Stimulated activated CD8-positive, alpha-beta memory T cell treated with anti-CD3 and anti-CD28 coated beads, Interleukin-2, amount 100 ng/mL, for 1 hour (primary cell): ENCODE measurements around the gene DAP3.
"Not testable (repeated sequence)": the region's sequence is repeated elsewhere in the genome, so short reads cannot be mapped to it uniquely, and the experiment has no call there.

ENCODE experiments used
- DNase-seq, 2 donors: peaks; one replicate each; pipeline ENCODE4 v3.0.0-alpha.2; 2020; ENCODE audit warnings: low read depth in 2 of 2

The DAP3 gene

GRCh38 chr1:155687705-155688323 is 1.1 kb upstream of the DAP3 start:
- peak in 1 of 2 donors; percentile 47 for DNase-seq

DNA sequence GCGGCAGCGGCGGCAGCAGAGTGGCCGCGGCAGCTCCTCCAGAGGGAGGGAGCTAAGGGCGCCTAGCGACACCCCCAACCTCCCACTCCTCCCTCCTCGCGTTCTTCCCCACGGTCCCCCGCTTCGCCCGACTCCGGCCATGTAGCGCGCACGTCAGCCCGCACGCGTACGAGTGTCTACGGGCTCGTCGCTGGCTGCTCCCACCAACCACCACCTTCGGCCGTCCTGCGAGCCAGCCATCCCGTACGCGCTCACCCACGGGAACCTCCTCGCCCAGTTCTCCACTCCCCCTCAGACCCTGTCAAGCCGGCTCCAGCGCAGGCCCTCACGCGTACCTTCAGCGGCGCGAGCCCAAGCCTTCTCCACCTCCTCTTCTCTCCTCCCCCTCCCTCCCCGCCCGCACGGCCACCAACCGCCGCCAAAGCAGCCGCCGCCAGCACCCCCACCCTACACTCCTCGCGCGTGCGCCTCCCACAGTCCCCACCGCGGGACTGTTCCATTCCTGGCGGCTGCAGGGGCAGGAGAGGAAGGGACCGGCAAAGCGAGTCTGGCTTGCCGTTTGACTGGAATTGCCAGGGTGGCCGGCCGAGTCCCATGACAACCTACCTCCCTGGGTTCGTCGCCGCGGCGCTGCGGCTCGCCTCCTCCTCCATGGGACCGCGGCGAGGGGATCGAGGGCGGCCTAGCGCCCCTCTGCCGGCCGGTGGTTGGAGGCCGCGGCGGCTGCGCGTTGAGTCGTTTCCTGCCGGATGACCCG is 389 bp upstream of the DAP3 start, which contains the start of gene YY1AP1:
Gene YY1AP1 (minus strand): TSS at position 451 of the 757 bp plus-strand sequence. CDS start 8,338 bp downstream, outside the sequence.
- DNase-seq, result peak; percentile 71 to 85

DNA sequence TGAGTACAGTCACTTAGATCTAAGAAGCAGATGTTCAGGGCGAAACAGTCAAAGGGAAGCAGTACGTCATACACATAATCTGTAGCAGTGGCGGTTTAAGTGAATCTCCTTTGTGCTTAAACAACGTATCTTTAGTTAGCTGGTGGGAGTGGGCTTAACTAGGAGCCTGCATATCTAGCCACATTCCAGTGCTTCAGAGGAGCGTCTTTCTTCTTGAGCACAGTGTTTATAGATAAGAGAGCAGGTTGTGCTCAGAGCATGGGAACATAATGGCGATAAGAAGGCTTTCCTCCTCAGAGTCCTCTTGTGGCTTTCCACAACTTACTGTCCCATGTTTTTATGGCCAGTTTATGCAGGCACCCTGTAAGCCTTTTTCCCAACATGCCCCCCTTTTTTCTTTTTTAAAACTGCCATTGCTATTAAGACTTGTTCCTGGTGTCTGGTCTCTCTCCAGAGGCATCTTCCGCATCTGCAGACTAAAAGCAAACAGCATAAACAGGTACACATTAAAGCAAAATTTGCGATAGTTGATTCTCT is 3.2 kb downstream of the DAP3 start:
- DNase-seq, result no peak

GRCh38 chr1:155694167-155694566 is 5.3 kb downstream of the DAP3 start:
- no peak for DNase-seq

DNA sequence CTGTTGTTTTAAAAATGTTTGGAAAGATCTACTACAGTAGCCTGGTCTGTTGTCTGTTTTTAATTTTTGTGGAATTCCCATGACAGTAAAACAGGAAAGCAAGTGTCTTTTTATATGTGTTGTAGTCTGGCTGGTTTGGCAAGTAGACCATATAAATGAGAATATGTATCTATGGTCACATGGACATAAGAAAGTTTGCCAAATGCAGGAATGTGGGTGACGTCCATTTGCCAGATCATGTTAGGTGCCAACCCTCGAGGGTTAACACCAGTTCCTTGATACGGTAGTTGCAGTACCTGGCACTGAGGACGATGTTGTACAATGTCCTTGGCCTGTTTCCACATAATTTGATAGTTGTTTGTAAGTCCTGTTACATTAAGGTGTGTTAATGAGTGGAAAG is 6.2 kb downstream of the DAP3 start:
- no peak for DNase-seq

DNA sequence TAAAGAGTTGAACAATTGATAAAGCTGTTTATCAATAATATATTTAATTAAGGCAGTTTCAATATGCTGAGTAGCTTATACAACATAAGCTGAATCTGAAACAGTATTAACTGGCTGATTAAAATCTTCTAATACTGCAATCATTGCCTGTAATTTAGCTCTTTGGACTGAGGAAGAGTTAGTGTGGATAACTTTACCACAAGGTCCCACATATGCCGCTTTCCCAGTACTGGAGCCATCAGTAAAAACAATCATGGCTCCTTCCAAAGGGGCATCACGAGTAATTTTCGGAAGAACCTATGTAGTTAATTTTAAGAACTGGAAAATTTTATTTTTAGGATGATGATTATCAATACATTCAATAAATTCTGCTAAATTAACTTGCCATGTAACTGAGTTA is 6.7 kb downstream of the DAP3 start:
- no peak for DNase-seq

- DNase-seq, result no peak
Observed at GRCh38 chr1:155696524-155696923, 7.6 kb downstream of the DAP3 start.

DNA sequence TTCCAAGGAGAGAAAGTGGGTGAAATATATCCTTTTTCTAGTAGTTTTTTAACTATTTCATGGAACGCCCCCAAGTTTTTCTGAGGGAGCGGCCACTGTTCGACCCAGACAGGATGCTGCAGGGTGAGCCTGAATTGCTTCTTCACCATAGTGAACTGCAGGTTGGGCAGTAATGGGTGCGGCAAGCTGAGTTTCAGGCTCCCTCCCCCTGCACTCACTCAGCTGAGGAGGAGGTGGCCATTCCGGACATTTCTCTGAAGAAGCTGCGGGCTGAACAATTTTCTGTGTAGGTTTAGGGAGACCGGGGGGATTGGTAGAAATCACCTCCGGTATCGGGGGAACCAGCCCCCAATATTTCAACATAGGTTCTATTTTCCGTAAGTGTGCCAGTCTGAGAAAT is 8.2 kb downstream of the DAP3 start:
- no peak for DNase-seq

GRCh38 chr1:155697616-155698015 is 8.7 kb downstream of the DAP3 start:
- DNase-seq, result not testable (repeated sequence)

DNA sequence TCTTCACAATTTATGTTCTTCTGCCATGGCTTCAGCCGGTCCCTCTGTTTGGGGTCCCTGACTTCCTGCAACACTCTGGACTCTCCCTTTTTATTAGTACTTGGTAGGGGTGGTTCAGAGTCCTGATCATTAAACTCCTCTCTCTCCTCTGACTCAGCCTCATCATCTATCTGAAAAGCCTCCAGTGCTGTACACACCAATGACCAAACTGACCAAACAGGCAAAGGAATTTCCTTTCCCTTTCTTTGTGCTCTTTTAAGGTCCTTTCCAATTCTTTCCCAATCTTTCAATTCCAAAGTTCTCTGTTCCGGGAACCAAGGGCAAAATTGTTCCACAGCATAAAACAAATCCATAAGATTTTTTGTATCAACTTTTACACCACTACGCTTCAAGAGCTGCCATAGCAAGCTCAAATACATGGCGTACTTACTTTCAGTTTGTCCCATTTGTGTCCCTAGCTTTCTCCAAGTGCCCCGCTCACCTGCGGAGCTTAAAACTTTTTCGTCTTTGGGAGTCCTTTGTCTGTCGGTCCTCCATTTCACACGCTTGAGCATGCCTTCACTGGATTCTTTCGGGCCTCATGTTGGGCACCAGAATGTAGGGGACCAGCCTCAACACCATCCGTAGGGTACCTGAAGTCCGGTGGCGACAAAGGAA is 9.6 kb downstream of the DAP3 start:
- DNase-seq, result no peak

DNA sequence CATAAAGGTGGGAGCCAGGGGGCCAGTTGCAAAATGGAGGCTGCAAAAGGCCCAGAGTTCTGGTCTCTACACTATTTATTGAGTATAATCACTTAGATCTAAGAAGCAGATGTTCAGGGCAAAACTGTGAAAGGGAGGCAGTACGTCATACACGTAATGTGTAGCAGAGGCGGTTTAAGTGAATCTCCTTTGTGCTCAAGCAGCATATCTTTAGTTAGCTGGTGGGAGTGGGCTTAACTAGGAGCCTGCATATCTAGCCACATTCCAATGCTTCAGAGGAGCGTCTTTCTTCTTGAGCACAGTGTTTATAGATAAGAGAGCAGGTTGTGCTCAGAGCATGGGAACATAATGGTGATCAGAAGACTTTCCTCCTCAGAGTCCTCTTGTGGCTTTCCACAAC is 10.2 kb downstream of the DAP3 start:
- not testable (repeated sequence) for DNase-seq

DNA sequence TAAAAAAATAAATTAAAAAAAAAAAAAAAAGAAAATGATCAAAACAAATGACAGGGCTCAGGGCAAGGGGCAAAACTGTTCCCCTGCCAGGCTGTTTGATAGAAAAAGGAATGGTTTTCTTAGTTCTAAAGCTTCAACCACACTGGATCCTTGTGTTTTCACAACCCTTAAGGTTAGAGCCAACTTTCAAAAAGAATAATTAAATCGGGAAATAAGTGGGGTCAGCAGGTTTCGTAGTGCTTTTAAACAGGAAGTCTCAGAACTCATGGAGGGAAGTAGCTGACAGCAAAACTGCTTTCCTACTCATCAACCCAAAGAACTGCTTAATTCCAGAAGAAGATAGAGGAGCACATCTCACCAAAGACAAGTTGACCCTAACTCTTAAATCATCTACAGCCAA is 12.8 kb downstream of the DAP3 start:
- DNase-seq, result not testable (repeated sequence)

GRCh38 chr1:155703216-155703615 is 14.3 kb downstream of the DAP3 start:
- no peak for DNase-seq

GRCh38 chr1:155704414-155704813 is 15.5 kb downstream of the DAP3 start:
- not testable (repeated sequence) for DNase-seq

GRCh38 chr1:155706139-155706538 is 17.2 kb downstream of the DAP3 start:
- DNase-seq, result no peak

DNA sequence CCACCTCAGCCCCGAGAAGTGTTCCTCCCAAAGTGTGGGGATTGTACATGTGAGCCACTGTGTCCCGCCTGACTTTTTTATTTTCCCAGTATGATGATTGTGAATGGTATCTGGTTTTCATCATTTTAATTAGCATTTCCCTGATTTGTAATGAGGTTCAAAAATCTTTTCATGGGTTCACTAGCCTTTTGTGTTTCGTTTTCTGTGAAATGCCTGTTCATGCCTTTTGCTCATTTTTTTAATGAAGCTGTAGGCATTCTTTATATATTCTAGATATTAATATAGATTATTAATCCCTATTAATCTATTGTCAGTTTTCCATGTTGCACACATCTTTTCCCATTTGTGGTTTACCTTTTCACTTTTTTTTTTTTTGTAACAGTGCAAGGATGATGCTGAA is 20.5 kb downstream of the DAP3 start:
- no peak for DNase-seq

GRCh38 chr1:155711457-155711856 is 22.6 kb downstream of the DAP3 start:
- DNase-seq, result not testable (repeated sequence)

DNA sequence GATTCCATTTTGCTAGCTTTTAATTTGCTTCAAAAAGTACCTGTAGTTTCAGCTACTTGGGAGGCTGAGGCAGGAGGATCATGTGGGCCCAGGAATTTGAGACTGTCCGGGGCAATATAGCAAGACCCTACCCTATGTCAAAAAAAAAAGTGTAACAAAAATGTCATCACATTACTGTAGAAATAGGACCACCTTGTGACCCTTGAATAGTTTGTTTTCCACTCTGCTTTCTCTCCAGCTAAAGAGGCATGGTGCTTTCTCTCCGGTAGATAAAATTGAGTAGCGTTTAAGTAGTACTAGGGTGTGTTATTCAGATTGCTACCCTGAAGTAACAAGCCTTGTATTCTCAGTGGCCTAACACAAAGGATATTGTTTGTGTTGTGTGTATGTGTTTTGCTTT is 23.7 kb downstream of the DAP3 start:
- DNase-seq, result not testable (repeated sequence)

DNA sequence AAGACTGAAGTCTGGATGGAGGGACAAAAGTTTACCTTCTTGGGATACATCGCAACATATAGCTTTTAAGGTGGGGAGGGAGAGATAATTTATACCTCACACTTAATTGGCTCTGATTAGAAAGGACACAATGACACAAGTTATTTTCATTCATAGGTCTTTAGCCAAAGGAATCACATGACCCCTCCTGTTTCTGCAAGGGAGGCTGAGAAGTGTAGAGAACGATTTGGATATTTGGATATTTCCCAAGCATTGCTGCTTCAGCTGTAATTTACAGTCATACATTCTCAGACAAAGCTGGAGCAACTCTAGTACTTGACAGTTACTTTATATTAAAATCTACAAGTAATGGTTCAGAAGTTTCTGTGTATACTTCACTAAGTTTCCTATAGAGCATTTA is 24.2 kb downstream of the DAP3 start:
- DNase-seq, result no peak

DNA sequence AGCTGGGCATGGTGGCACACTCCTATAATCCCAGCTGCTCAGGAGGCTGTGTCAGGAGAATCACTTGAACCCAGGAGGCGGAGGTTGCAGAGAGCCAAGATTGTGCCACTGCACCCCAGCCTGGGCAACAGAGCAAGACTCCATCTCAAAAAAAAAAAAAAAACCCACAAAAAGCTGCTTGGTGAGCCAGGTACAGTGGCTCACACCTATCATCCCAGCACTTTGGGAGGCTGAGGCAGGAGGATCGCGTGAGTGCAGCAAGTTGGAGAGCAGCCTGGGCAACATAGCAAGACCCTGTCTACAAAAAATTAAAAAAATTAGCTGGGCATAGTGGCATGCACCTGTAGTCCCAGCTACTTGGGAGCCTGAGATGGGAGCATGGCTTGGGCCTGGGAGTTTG is 26.2 kb downstream of the DAP3 start:
- not testable (repeated sequence) for DNase-seq

DNA sequence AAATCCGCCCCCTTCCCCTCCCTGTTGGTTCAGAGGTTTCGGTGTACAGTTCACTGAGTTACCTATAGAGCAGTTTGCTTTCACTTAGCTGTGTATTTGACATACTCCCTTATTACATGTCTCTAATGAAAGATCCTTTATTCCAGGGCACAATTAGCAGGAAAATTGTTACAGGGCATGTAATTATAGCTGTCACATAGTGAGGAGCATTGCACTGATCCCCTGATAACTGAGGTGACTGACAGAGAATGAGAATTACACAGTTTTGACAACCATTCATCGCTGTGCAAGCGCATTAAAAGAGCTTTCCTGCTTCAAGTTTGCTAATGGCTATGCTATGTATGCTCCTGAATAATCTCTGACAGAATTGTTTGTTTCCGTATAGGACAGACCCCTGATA is 26.9 kb downstream of the DAP3 start:
- no peak for DNase-seq

- no peak for DNase-seq
Observed at GRCh38 chr1:155717041-155717440, 28.1 kb downstream of the DAP3 start.
